Endothelial cell of umbilical vein (primary cell): Measurements from ENCODE around the gene OTUD3. TPM values are rescaled to one million over a fixed set of nuclear protein-coding genes. Genes with fewer than 3 reads are reported as not detected.

ENCODE experiments used
- BruUV-seq: library from RNA; stranded (reverse); fragments of 400-500 nt; replicated peaks from 2 replicates; lab custom pipeline; 2021; lab: Mats Ljungman, UMichigan
- CTCF ChIA-PET: fragments of 300-600, 350-600 bp; sonication (Branson Sonifier 250); formaldehyde crosslinking; loops from one replicate; lab custom pipeline; 2021; ENCODE audit warnings: antibody characterized with exemption, inconsistent platforms; lab: Charles Lee
- POLR2A ChIA-PET: fragments of 300-600, 350-600 bp; sonication (Branson Sonifier 250); formaldehyde crosslinking; loops from one replicate; lab custom pipeline; 2021; ENCODE audit warnings: antibody characterized with exemption, inconsistent platforms; lab: Charles Lee
- DNase-seq: peaks from one replicate; pipeline ENCODE4 v3.0.0-alpha.2; 2011; ENCODE audit warnings: low read depth, low spot score
- FAIRE-seq: peaks from 2 replicates; lab custom pipeline; 2011; peaks lifted over from hg19 to GRCh38; lab: Jason Lieb, UNC
- H2AFZ ChIP-seq: 2 replicates; pipeline ENCODE4 v1.6.0; 2012; ENCODE audit warnings: low read depth, low read length, control low read depth, inconsistent platforms
- H3K27ac ChIP-seq: 2 replicates; pipeline ENCODE4 v1.5.1; 2011; ENCODE audit warnings: low read depth, mild to moderate bottlenecking, control low read depth, low read length, moderate library complexity; ENCODE audit not compliant: insufficient read depth
- H3K27me3 ChIP-seq, 2 experiments: 2 replicates each; pipeline versions ENCODE4 v1.6.0 to v1.6.1; 2011; ENCODE audit warnings: low read length in 2 of 2, mixed read lengths in 1 of 2; ENCODE audit not compliant: control insufficient read depth in 2 of 2, insufficient read depth in 2 of 2
- H3K36me3 ChIP-seq, 2 experiments: 2 replicates in 1 of 2; 3 replicates in 1 of 2; pipeline ENCODE4 v1.5.1; 2011; ENCODE audit warnings: low read length in 2 of 2, mild to moderate bottlenecking in 1 of 2, moderate library complexity in 1 of 2; ENCODE audit not compliant: control insufficient read depth in 2 of 2, insufficient read depth in 2 of 2; ENCODE audit errors: extremely low read depth in 1 of 2
- H3K4me1 ChIP-seq: 3 replicates; pipeline ENCODE4 v1.5.1; 2011; ENCODE audit warnings: mild to moderate bottlenecking, low read length; ENCODE audit not compliant: control insufficient read depth, insufficient read depth; ENCODE audit errors: extremely low read depth
- H3K4me2 ChIP-seq: 2 replicates; pipeline ENCODE4 v1.6.1; 2011; ENCODE audit warnings: low read length, control low read depth, mixed read lengths; ENCODE audit not compliant: insufficient read depth
- H3K4me3 ChIP-seq, 3 experiments: fragments of 200-600 bp in 1 of 3; sonication (generic), shearing (Covaris generic) in 1 of 3; replicated peaks in 1 of 3; 2 replicates each; pipeline ENCODE4 v1.5.1; 2011 to 2016; ENCODE audit warnings: control low read depth in 3 of 3, low read length in 3 of 3, mild to moderate bottlenecking in 2 of 3, inconsistent platforms in 1 of 3, low read depth in 1 of 3, moderate library complexity in 1 of 3; ENCODE audit not compliant: insufficient read depth in 1 of 3
- H3K79me2 ChIP-seq: 2 replicates; pipeline ENCODE4 v1.6.0; 2012; ENCODE audit warnings: low read length, inconsistent platforms; ENCODE audit not compliant: control insufficient read depth, insufficient read depth
- H3K9ac ChIP-seq: replicated peaks from 2 replicates; pipeline ENCODE3; 2011; ENCODE audit warnings: low read length, control low read depth; ENCODE audit not compliant: insufficient read depth; ENCODE audit errors: extremely low read depth
- H3K9me1 ChIP-seq: replicated peaks from 3 replicates; pipeline ENCODE4 v1.6.0; 2011; ENCODE audit warnings: mild to moderate bottlenecking, low read length; ENCODE audit not compliant: control insufficient read depth, insufficient read depth; ENCODE audit errors: extremely low read depth
- H3K9me3 ChIP-seq: replicated peaks from 2 replicates; pipeline ENCODE4 v1.5.1; 2012; ENCODE audit warnings: low read length, inconsistent platforms; ENCODE audit not compliant: control insufficient read depth, insufficient read depth
- H4K20me1 ChIP-seq: replicated peaks from 2 replicates; pipeline ENCODE3; 2011; ENCODE audit warnings: mild to moderate bottlenecking, low read length; ENCODE audit not compliant: control insufficient read depth, insufficient read depth; ENCODE audit errors: extremely low read depth
- CTCF ChIP-seq, 2 donors: IDR thresholded peaks; 1 replicate in 1 of 2; 2 replicates in 1 of 2; pipeline ENCODE4 v1.5.1; 2011; ENCODE audit warnings: low read length in 2 of 2, mild to moderate bottlenecking in 2 of 2, moderate library complexity in 2 of 2, control low read depth in 1 of 2, inconsistent platforms in 1 of 2, low read depth in 1 of 2; ENCODE audit not compliant: insufficient read depth in 1 of 2; ENCODE audit errors: extremely low read depth in 1 of 2
- EZH2 ChIP-seq: IDR thresholded peaks from 2 replicates; pipeline ENCODE4 v1.6.1; 2012; ENCODE audit warnings: borderline replicate concordance, low read depth, mild to moderate bottlenecking, moderate library complexity, low read length, inconsistent platforms; ENCODE audit not compliant: severe bottlenecking
- FOS ChIP-seq: IDR thresholded peaks from 2 replicates; pipeline ENCODE4 v1.6.1; 2011; ENCODE audit warnings: mild to moderate bottlenecking, low read length, moderate library complexity, borderline replicate concordance; ENCODE audit not compliant: insufficient read depth
- GATA2 ChIP-seq: IDR thresholded peaks from 2 replicates; pipeline ENCODE4 v1.7.0; 2011; ENCODE audit warnings: low read depth, mild to moderate bottlenecking, moderate library complexity, mixed read lengths, low read length; ENCODE audit not compliant: insufficient read length, insufficient read depth
- JUN ChIP-seq: IDR thresholded peaks from 2 replicates; pipeline ENCODE4 v1.6.1; 2011; ENCODE audit warnings: borderline replicate concordance, low read depth; ENCODE audit not compliant: insufficient read length, insufficient read depth
- MAX ChIP-seq: IDR thresholded peaks from 2 replicates; pipeline ENCODE4 v1.6.1; 2011; ENCODE audit not compliant: insufficient read depth, insufficient read length
- MYC ChIP-seq: IDR thresholded peaks from one replicate; pipeline ENCODE4 v1.6.1; 2011; ENCODE audit warnings: mild to moderate bottlenecking, low read depth, low read length
- POLR2A ChIP-seq: IDR thresholded peaks from 2 replicates; pipeline ENCODE4 v1.6.1; 2012; ENCODE audit warnings: low read depth, mild to moderate bottlenecking, control low read depth, low read length
- POLR2AphosphoS5 ChIP-seq: IDR thresholded peaks from 2 replicates; pipeline ENCODE4 v1.6.1; 2012; ENCODE audit warnings: low read depth, mild to moderate bottlenecking, control low read depth, low read length, moderate library complexity; ENCODE audit not compliant: insufficient read depth
- dilution Hi-C: fragments of 300-500 bp; cut with MboI; formaldehyde crosslinking; loops from one replicate; pipeline ENCODE4 v1.15.0; 2019; ENCODE audit warnings: low sequenced_read_pairs; ENCODE audit not compliant: extremely low pct_ligation_motif_present
- intact Hi-C: fragments of 100-400 bp; cut with micrococcal nuclease; formaldehyde crosslinking; loops from one replicate; pipeline ENCODE4 v1.10.0; 2022
- polyA plus RNA-seq, 4 experiments: library from polyadenylated mRNA; depleted of rRNA in 3 of 4; stranded (reverse) in 3 of 4; unstranded in 1 of 4; fragments of >200 nt; gene quantifications; 2 replicates each; pipeline versions ENCODE4 v1.2.1 to v1.2.3, GENCODE V29; 2011 to 2012; ENCODE audit warnings: missing spikeins in 1 of 4
- total RNA-seq: library from RNA; stranded (reverse); gene quantifications from 2 replicates; pipeline ENCODE4 v1.2.3, GENCODE V29; 2021

The OTUD3 gene
- total and polyA plus RNA-seq, 2 donors (not counting 3 experiments of a cell fraction or from before 2014, with no cell fraction given) = 3.1 to 10.6 TPM

GRCh38 chr1:19936061-19936750, 54.0 kb downstream of the OTUD3 start:
- no peak overlapping the region for H3K9ac ChIP-seq
- H3K4me1 ChIP-seq = no peaks in the 10 kb centered on the region
- no peak for TF ChIP-seq FOS
- no peaks in the 10 kb centered on the region for H3K27me3 ChIP-seq
- H3K36me3 ChIP-seq = no peaks in the 10 kb centered on the region
- intact Hi-C loops = no loop called here
- H3K27ac ChIP-seq = no peak overlapping the region
- no peak overlapping the region for H2AFZ ChIP-seq
- FAIRE-seq (no peak), DNase-seq (no peak)
- ChIA-PET CTCF (interaction anchor here (0.9 to 1.4 kb wide), 2 partner anchors 10 to 216 kb away, joined by 3 read pairs; no protein-coding TSS in a partner anchor), POLR2A (no interaction called here)
- H3K4me3 ChIP-seq = no peak overlapping the region
- H3K9me3 ChIP-seq = peaks cover 6% of the 10 kb centered on the region
- BruUV-seq = no TSS peak
- dilution Hi-C loops = no loop called here
- H4K20me1 ChIP-seq = no peaks in the 10 kb centered on the region
- H3K4me2 ChIP-seq = no peak overlapping the region
- H3K79me2 ChIP-seq = no peaks in the 10 kb centered on the region
- no peaks in the 10 kb centered on the region for H3K9me1 ChIP-seq

- DNase-seq (no peak), FAIRE-seq (no peak)
- Histone ChIP-seq H3K36me3 (no peaks in the 10 kb centered on the region), H3K27ac (no peak overlapping the region), H3K9me1 (no peaks in the 10 kb centered on the region), H3K79me2 (no peaks in the 10 kb centered on the region), H4K20me1 (no peaks in the 10 kb centered on the region), H2AFZ (no peak overlapping the region), H3K9ac (no peak overlapping the region), H3K4me1 (no peaks in the 10 kb centered on the region), H3K4me2 (no peak overlapping the region), H3K27me3 (no peaks in the 10 kb centered on the region), H3K4me3 (no peak overlapping the region), H3K9me3 (no peaks in the 10 kb centered on the region)
- dilution Hi-C loops = no loop called here
- ChIA-PET POLR2A (no interaction called here), CTCF (interaction anchor here (1.1 to 1.4 kb wide), 3 partner anchors 10 to 56 kb away, joined by 3 read pairs; partner anchors contain the start of gene OTUD3)
- intact Hi-C loops = no loop called here
- no peak for TF ChIP-seq MYC
- TF ChIP-seq POLR2A = no peak
- no peak for TF ChIP-seq FOS
- no peak for TF ChIP-seq MAX
- TF ChIP-seq EZH2 = no peak
- TF ChIP-seq POLR2AphosphoS5 = no peak
- no peak for TF ChIP-seq CTCF (IDR thresholded peaks at IDR 0.05; ENCODE audit: extremely low read depth in 1 of 2, insufficient read depth in 1 of 2, low read depth in 1 of 2, low read length in 2 of 2)
- TF ChIP-seq JUN = no peak
- TF ChIP-seq GATA2 = no peak
- no TSS peak for BruUV-seq
Observed at GRCh38 chr1:19938472-19938871, 56.3 kb downstream of the OTUD3 start.
